MM.1S (cell line): ENCODE measurements around the gene HPCA.

Experiments
- DNase-seq: peaks from one replicate; pipeline ENCODE4 v3.0.0-alpha.2; 2015
- H2AFZ ChIP-seq: fragments of 300-600 bp; sonication (generic); 2 replicates; pipeline ENCODE4 v1.6.0; 2016; ENCODE audit warnings: antibody characterized with exemption, low read length
- H3F3A ChIP-seq: fragments of 300-600 bp; sonication (generic); 2 replicates; pipeline ENCODE4 v1.6.1; 2016; ENCODE audit warnings: mild to moderate bottlenecking, antibody characterized with exemption, low read length, moderate library complexity, mixed read lengths; ENCODE audit not compliant: insufficient read depth
- H3K27ac ChIP-seq: fragments of 300-600 bp; sonication (generic); 2 replicates; pipeline ENCODE4 v1.5.1; 2016; ENCODE audit warnings: mild to moderate bottlenecking, low read length
- H3K27me3 ChIP-seq: fragments of 300-600 bp; sonication (generic); replicated peaks from 2 replicates; pipeline ENCODE4 v1.6.0; 2016; ENCODE audit warnings: low read length; ENCODE audit not compliant: insufficient read depth
- H3K36me3 ChIP-seq: fragments of 300-600 bp; sonication (generic); replicated peaks from 2 replicates; pipeline ENCODE4 v1.6.1; 2016; ENCODE audit warnings: mild to moderate bottlenecking, low read length, mixed read lengths; ENCODE audit not compliant: insufficient read depth
- H3K4me1 ChIP-seq: fragments of 300-600 bp; sonication (generic); 2 replicates; pipeline ENCODE4 v1.6.1; 2016; ENCODE audit warnings: low read length, mixed read lengths
- H3K4me2 ChIP-seq: fragments of 300-600 bp; sonication (generic); 2 replicates; pipeline ENCODE4 v1.6.0; 2016; ENCODE audit warnings: low read depth, low read length
- H3K4me3 ChIP-seq: fragments of 300-600 bp; sonication (generic); 2 replicates; pipeline ENCODE4 v1.5.1; 2016; ENCODE audit warnings: low read length, mixed read lengths
- H3K79me2 ChIP-seq: fragments of 300-600 bp; sonication (generic); 2 replicates; pipeline ENCODE4 v1.6.1; 2016; ENCODE audit warnings: mixed run types, low read length, mixed read lengths
- H3K9ac ChIP-seq: fragments of 300-600 bp; sonication (generic); 2 replicates; pipeline ENCODE4 v1.6.1; 2016; ENCODE audit warnings: low read length, mixed read lengths
- H3K9me2 ChIP-seq: fragments of 300-600 bp; sonication (generic); replicated peaks from 2 replicates; pipeline ENCODE4 v1.6.1; 2016; ENCODE audit warnings: mild to moderate bottlenecking, low read length, mixed read lengths; ENCODE audit not compliant: insufficient read depth
- H3K9me3 ChIP-seq: fragments of 300-600 bp; sonication (generic); replicated peaks from 2 replicates; pipeline ENCODE4 v1.6.1; 2016; ENCODE audit warnings: mild to moderate bottlenecking, low read length, mixed read lengths; ENCODE audit not compliant: insufficient read depth
- H4K20me1 ChIP-seq: fragments of 300-600 bp; sonication (generic); 2 replicates; pipeline ENCODE4 v1.6.1; 2016; ENCODE audit warnings: mild to moderate bottlenecking, low read length, moderate library complexity, mixed read lengths; ENCODE audit not compliant: insufficient read depth
- EZH2 ChIP-seq: fragments of 300-600 bp; sonication (generic); optimal IDR thresholded peaks from 2 replicates; pipeline ENCODE3; 2017; ENCODE audit warnings: low read depth, mild to moderate bottlenecking, antibody characterized with exemption, low read length, mixed read lengths
- EZH2phosphoT487 ChIP-seq: fragments of 300-600 bp; sonication (generic); IDR thresholded peaks from 2 replicates; pipeline ENCODE4 v1.6.1; 2018; ENCODE audit warnings: antibody characterized with exemption, low read length
- TF ChIP-seq, protein P1 (sequence below): fragments of 300-600 bp; sonication (generic); IDR thresholded peaks from 2 replicates; pipeline ENCODE4 v1.5.1; 2016; ENCODE audit warnings: antibody characterized with exemption, low read length, mixed read lengths

Gene HPCA

DNA sequence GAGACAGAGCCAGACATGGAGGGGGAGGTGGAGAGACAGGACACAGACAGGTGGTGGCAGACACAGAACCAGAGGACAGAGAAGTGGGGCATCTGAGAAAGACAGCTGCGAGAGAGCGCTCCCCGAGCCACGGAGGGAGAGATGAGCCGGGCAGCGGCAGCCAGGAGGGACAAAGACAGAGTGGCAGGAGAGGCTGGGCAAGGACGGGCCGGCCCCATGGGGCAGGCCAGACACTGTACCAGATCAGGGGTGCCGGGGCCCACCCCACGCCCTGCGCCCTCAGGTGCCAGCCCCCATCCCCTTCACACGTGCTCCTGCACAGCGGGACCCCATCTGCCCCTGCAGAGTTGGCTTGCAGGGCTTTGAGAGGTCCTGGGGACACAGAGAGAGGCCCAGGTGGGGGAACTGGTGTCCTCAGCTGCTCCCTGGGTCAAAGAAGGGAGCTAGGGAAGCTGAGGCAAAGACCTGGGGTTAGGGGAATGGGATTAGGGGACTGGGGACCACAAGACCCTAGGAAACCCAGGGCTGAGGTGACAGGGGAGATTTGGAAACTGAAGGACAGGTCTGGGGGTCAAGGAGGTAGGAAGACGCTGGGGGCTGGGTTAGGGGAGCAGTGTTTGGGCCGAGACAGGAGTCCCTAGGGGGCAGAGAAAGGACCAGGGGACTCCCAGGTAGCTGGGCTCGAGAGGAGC, 16.2 kb upstream of the HPCA start:
- Histone ChIP-seq H3K36me3 (no peaks in the 10 kb centered on the region), H3K4me1 (no peaks in the 10 kb centered on the region), H3F3A (no peaks in the 10 kb centered on the region), H2AFZ (no peak overlapping the region), H3K9me2 (no peaks in the 10 kb centered on the region), H3K27me3 (peaks cover 20% of the 10 kb centered on the region), H3K4me2 (no peak overlapping the region), H3K27ac (no peak overlapping the region), H3K79me2 (no peaks in the 10 kb centered on the region), H4K20me1 (no peaks in the 10 kb centered on the region), H3K9ac (no peak overlapping the region), H3K9me3 (no peaks in the 10 kb centered on the region), H3K4me3 (no peak overlapping the region)
- DNase-seq: no peak
- TF ChIP-seq, protein P1, sequence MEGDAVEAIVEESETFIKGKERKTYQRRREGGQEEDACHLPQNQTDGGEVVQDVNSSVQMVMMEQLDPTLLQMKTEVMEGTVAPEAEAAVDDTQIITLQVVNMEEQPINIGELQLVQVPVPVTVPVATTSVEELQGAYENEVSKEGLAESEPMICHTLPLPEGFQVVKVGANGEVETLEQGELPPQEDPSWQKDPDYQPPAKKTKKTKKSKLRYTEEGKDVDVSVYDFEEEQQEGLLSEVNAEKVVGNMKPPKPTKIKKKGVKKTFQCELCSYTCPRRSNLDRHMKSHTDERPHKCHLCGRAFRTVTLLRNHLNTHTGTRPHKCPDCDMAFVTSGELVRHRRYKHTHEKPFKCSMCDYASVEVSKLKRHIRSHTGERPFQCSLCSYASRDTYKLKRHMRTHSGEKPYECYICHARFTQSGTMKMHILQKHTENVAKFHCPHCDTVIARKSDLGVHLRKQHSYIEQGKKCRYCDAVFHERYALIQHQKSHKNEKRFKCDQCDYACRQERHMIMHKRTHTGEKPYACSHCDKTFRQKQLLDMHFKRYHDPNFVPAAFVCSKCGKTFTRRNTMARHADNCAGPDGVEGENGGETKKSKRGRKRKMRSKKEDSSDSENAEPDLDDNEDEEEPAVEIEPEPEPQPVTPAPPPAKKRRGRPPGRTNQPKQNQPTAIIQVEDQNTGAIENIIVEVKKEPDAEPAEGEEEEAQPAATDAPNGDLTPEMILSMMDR: no peak
- TF ChIP-seq EZH2phosphoT487 (no peak), EZH2 (no peak)

DNA sequence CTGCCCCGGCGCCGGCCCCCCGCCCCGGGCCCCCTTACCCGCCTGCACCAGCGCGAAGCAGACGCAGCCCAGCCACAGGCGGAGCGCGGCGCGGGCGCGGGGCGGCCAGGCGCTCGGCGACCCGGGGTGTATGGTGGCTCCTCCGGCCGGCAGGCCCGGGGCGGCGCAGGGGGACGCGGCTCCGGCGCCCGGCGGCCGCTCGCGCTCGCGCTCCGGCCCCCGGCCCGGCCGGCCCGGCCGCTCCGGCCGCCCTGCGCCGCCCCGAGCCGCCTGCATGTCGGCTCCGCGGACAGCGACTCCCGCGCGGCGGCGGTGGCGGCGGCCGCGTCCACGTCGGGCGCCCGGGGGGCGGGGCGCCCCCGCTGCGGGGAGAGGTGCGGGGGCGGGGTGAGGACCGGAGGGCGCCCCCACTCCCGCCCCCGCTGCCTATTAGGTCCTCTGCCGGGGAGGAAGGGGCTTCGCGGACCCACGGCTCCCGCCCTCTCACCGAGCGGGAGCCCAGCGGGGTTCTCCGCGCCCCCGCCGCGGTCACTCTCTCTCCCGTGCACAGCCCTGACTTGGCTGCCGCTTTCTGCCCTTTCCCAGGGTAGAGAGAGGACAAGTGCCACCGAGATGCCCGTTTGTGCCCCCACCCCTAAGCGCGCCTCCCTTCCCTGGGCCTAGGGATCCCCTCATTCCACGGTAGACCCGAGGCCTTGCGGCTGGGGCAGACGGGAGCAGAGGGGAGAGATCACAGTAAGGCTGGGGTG, 15.5 kb upstream of the HPCA start, which contains the start of gene FNDC5:
Gene FNDC5 (minus strand): TSS at position 298 of the 749 bp plus-strand sequence.
- H3K4me1 ChIP-seq: no peaks in the 10 kb centered on the region
- no peak within 1 kb of the TSS for H3K4me2 ChIP-seq
- no peaks in the 10 kb centered on the region for H3K9me2 ChIP-seq
- TF ChIP-seq EZH2phosphoT487: no peak
- no peak for TF ChIP-seq EZH2
- TF ChIP-seq, protein P1: no peak
- no peaks in the 10 kb centered on the region for H3K9me3 ChIP-seq
- H4K20me1 ChIP-seq: no peaks in the 10 kb centered on the region
- H3K4me3 ChIP-seq: no peak within 1 kb of the TSS
- no peaks in the 10 kb centered on the region for H3F3A ChIP-seq
- no peak for DNase-seq
- no peaks in the 10 kb centered on the region for H3K79me2 ChIP-seq
- H3K27me3 ChIP-seq: peaks cover 20% of the 10 kb centered on the region
- H2AFZ ChIP-seq: no peak within 1 kb of the TSS
- no peak within 1 kb of the TSS for H3K27ac ChIP-seq
- no peaks in the 10 kb centered on the region for H3K36me3 ChIP-seq
- H3K9ac ChIP-seq: no peak within 1 kb of the TSS

DNA sequence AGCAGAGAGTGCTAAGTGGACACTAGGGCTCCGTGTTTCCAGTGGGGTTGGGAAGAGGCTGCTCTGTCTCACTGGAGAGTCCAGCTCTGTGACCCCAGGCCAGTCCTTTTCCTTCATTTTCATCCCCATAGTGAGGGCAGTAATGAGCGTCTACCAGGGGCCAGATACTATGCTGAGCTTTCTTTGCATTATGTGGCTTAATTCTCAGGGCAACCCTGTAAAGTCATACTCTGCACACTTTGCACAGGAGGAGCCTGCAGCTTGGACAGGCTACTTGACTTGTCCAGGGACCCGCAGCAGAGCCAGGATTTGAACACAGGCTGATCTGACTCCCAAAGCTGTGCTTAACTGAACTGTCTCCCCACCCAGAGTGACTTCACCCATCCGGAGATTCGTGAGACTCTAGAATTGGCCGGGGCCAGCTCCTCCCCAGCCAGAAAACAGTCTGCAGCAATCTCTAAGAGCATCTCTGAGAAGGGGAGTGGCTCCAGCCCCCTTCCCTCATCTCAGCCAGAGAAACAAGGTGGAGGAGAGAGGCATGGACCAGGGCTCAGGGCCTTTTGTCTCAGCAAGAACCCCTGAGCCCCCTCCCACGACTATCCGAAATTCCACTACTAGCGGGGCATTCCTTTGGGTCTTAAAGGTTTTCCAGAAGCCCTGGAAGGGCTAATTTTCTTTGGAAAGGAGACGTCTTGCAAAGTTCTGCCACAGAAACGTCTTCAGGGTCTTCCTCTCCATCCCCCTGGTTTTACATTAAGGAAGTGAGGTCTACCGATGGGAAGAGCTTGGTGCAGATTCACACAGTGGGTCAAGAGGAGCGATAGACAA, 14.7 kb upstream of the HPCA start:
- no peaks in the 10 kb centered on the region for H3K9me3 ChIP-seq
- DNase-seq: no peak
- no peaks in the 10 kb centered on the region for H3K36me3 ChIP-seq
- no peaks in the 10 kb centered on the region for H3F3A ChIP-seq
- no peaks in the 10 kb centered on the region for H3K79me2 ChIP-seq
- TF ChIP-seq, protein P1: no peak
- TF ChIP-seq EZH2phosphoT487: no peak
- TF ChIP-seq EZH2: no peak
- no peak overlapping the region for H3K9ac ChIP-seq
- H2AFZ ChIP-seq: no peak overlapping the region
- no peaks in the 10 kb centered on the region for H4K20me1 ChIP-seq
- H3K4me3 ChIP-seq: no peak overlapping the region
- H3K4me1 ChIP-seq: no peaks in the 10 kb centered on the region
- H3K9me2 ChIP-seq: no peaks in the 10 kb centered on the region
- peaks cover 20% of the 10 kb centered on the region for H3K27me3 ChIP-seq
- H3K27ac ChIP-seq: no peak overlapping the region
- no peak overlapping the region for H3K4me2 ChIP-seq
